IPS-18a (cell line): ENCODE results near the gene GNAT3.

Source experiments
- H3K27ac ChIP-seq: one replicate; pipeline ENCODE4 v1.5.1; 2013; ENCODE audit warnings: low read length
- H3K27me3 ChIP-seq: one replicate; pipeline ENCODE4 v1.6.1; 2013; ENCODE audit warnings: mild to moderate bottlenecking, low read length; ENCODE audit not compliant: control insufficient read depth, insufficient read depth
- H3K36me3 ChIP-seq: one replicate; pipeline ENCODE4 v1.6.1; 2013; ENCODE audit warnings: low read depth, low read length; ENCODE audit not compliant: control insufficient read depth
- H3K4me1 ChIP-seq: one replicate; pipeline ENCODE4 v1.6.1; 2013; ENCODE audit warnings: low read depth, low read length; ENCODE audit not compliant: control insufficient read depth
- H3K4me3 ChIP-seq: one replicate; pipeline ENCODE4 v1.5.1; 2013; ENCODE audit warnings: low read length
- H3K9ac ChIP-seq: one replicate; pipeline ENCODE4 v1.6.1; 2013; ENCODE audit warnings: mild to moderate bottlenecking, low read length, moderate library complexity
- H3K9me3 ChIP-seq: one replicate; pipeline ENCODE4 v1.6.1; 2013; ENCODE audit warnings: low read depth, low read length; ENCODE audit not compliant: control insufficient read depth

Gene GNAT3

GRCh38 chr7:80499350-80499953, 12.4 kb downstream of the GNAT3 start:
- H3K27ac ChIP-seq, result no peak overlapping the region
- H3K4me3 ChIP-seq, result no peak overlapping the region
- no peaks in the 10 kb centered on the region for H3K36me3 ChIP-seq
- H3K27me3 ChIP-seq, result no peaks in the 10 kb centered on the region
- H3K9me3 ChIP-seq, result no peaks in the 10 kb centered on the region
- H3K9ac ChIP-seq, result no peak overlapping the region
- no peaks in the 10 kb centered on the region for H3K4me1 ChIP-seq

GRCh38 chr7:80498481-80499349, 13.1 kb downstream of the GNAT3 start:
- Histone ChIP-seq H3K9ac (no peak overlapping the region), H3K9me3 (no peaks in the 10 kb centered on the region), H3K4me3 (no peak overlapping the region), H3K27ac (no peak overlapping the region), H3K36me3 (no peaks in the 10 kb centered on the region), H3K27me3 (no peaks in the 10 kb centered on the region), H3K4me1 (no peaks in the 10 kb centered on the region)

- no peaks in the 10 kb centered on the region for H3K36me3 ChIP-seq
- H3K9me3 ChIP-seq, result no peaks in the 10 kb centered on the region
- no peak overlapping the region for H3K27ac ChIP-seq
- H3K9ac ChIP-seq, result no peak overlapping the region
- H3K4me1 ChIP-seq, result peaks cover 2% of the 10 kb centered on the region
- no peak overlapping the region for H3K4me3 ChIP-seq
- H3K27me3 ChIP-seq, result no peaks in the 10 kb centered on the region
Measured at GRCh38 chr7:80496586-80496985, 15.3 kb downstream of the GNAT3 start.

- H3K9me3 ChIP-seq, result no peaks in the 10 kb centered on the region
- no peaks in the 10 kb centered on the region for H3K36me3 ChIP-seq
- H3K4me3 ChIP-seq, result no peak overlapping the region
- H3K9ac ChIP-seq, result no peak overlapping the region
- peaks cover 17% of the 10 kb centered on the region for H3K4me1 ChIP-seq
- H3K27me3 ChIP-seq, result no peaks in the 10 kb centered on the region
- no peak overlapping the region for H3K27ac ChIP-seq
Measured at GRCh38 chr7:80493121-80493849, 18.6 kb downstream of the GNAT3 start.

GRCh38 chr7:80491462-80491861, 20.4 kb downstream of the GNAT3 start:
- Histone ChIP-seq H3K4me1 (peaks cover 32% of the 10 kb centered on the region), H3K4me3 (no peak overlapping the region), H3K36me3 (no peaks in the 10 kb centered on the region), H3K9ac (no peak overlapping the region), H3K9me3 (no peaks in the 10 kb centered on the region), H3K27ac (no peak overlapping the region), H3K27me3 (no peaks in the 10 kb centered on the region)

GRCh38 chr7:80488851-80489370, 23.0 kb downstream of the GNAT3 start:
- Histone ChIP-seq H3K4me3 (peak overlapping the region; percentile 21), H3K27me3 (no peaks in the 10 kb centered on the region), H3K27ac (no peak overlapping the region), H3K36me3 (no peaks in the 10 kb centered on the region), H3K9ac (no peak overlapping the region), H3K9me3 (no peaks in the 10 kb centered on the region), H3K4me1 (peaks cover 32% of the 10 kb centered on the region)

GRCh38 chr7:80488406-80488805, 23.5 kb downstream of the GNAT3 start:
- Histone ChIP-seq H3K9ac (no peak overlapping the region), H3K4me1 (peaks cover 32% of the 10 kb centered on the region), H3K27ac (no peak overlapping the region), H3K4me3 (peak overlapping the region; percentile 21), H3K9me3 (no peaks in the 10 kb centered on the region), H3K27me3 (no peaks in the 10 kb centered on the region), H3K36me3 (no peaks in the 10 kb centered on the region)

GRCh38 chr7:80485721-80486120, 26.1 kb downstream of the GNAT3 start:
- Histone ChIP-seq H3K36me3 (no peaks in the 10 kb centered on the region), H3K9ac (no peak overlapping the region), H3K27me3 (no peaks in the 10 kb centered on the region), H3K4me3 (no peak overlapping the region), H3K9me3 (no peaks in the 10 kb centered on the region), H3K4me1 (peaks cover 32% of the 10 kb centered on the region), H3K27ac (no peak overlapping the region)

GRCh38 chr7:80482950-80483349, 28.9 kb downstream of the GNAT3 start:
- H3K4me3 ChIP-seq, result no peak overlapping the region
- H3K9me3 ChIP-seq, result no peaks in the 10 kb centered on the region
- no peak overlapping the region for H3K27ac ChIP-seq
- H3K4me1 ChIP-seq, result peaks cover 18% of the 10 kb centered on the region
- H3K27me3 ChIP-seq, result no peaks in the 10 kb centered on the region
- H3K36me3 ChIP-seq, result no peaks in the 10 kb centered on the region
- H3K9ac ChIP-seq, result no peak overlapping the region

- Histone ChIP-seq H3K9ac (no peak overlapping the region), H3K9me3 (no peaks in the 10 kb centered on the region), H3K4me1 (peaks cover 5% of the 10 kb centered on the region), H3K27ac (no peak overlapping the region), H3K36me3 (no peaks in the 10 kb centered on the region), H3K4me3 (no peak overlapping the region), H3K27me3 (no peaks in the 10 kb centered on the region)
Measured at GRCh38 chr7:80481196-80481884, 30.5 kb downstream of the GNAT3 start.

GRCh38 chr7:80480566-80480965, 31.3 kb downstream of the GNAT3 start:
- H3K9ac ChIP-seq, result no peak overlapping the region
- H3K4me1 ChIP-seq, result peaks cover 5% of the 10 kb centered on the region
- H3K36me3 ChIP-seq, result no peaks in the 10 kb centered on the region
- no peak overlapping the region for H3K4me3 ChIP-seq
- H3K9me3 ChIP-seq, result no peaks in the 10 kb centered on the region
- no peak overlapping the region for H3K27ac ChIP-seq
- no peaks in the 10 kb centered on the region for H3K27me3 ChIP-seq
